Measurements from ENCODE around the gene INHBC. TPM values are rescaled to one million over a fixed set of nuclear protein-coding genes. Genes with fewer than 3 reads are reported as not detected.
A peak's percentile ranks its signal among the peaks of the same experiment; 100 is the strongest.
"Not testable (repeated sequence)": the region's sequence is repeated elsewhere in the genome, so short reads cannot be mapped to it uniquely, and the experiment has no call there.

Gene INHBC
- polyA plus RNA-seq, 3 donors = 0.03 TPM; not detected in 2

- WGBS, 3 donors = 95 to 99% (median 96%) methylated on average over 5 of the region's 5 CpGs
Measured at GRCh38 chr12:57420482-57420881, 14.1 kb upstream of the INHBC start.

GRCh38 chr12:57426948-57427347 lies 7.6 kb upstream of the INHBC start:
- not testable (repeated sequence) for H3K27ac ChIP-seq (ENCODE audit: low read depth, low read length)
- 94 to 98% (median 96%) methylated on average over 10 of the region's 10 CpGs for WGBS, 3 donors

More at GRCh38 chr12:57420482-57420881, 14.1 kb upstream of the INHBC start:
- no peak overlapping the region for H3K27ac ChIP-seq (ENCODE audit: low read depth, low read length)

GRCh38 chr12:57428965-57429364 lies 5.6 kb upstream of the INHBC start:
- H3K27ac ChIP-seq (ENCODE audit: low read depth, low read length) = no peak overlapping the region
- 77 to 87% (median 77%) methylated on average over 6 of the region's 6 CpGs for WGBS, 3 donors

- H3K27ac ChIP-seq (ENCODE audit: low read depth, low read length) = peak overlapping the region; percentile 8
- WGBS, 3 donors = 33 to 35% (median 34%) methylated on average over 9 of the region's 9 CpGs
Measured at GRCh38 chr12:57429473-57430111, 5.0 kb upstream of the INHBC start.

GRCh38 chr12:57430112-57430930 lies 4.3 kb upstream of the INHBC start:
- H3K27ac ChIP-seq (ENCODE audit: low read depth, low read length) = peak overlapping the region; percentile 8
- WGBS, 3 donors = 0 to 1% (median 1%) methylated on average over 41 to 74 of the region's 74 CpGs

GRCh38 chr12:57430931-57431566 lies 3.5 kb upstream of the INHBC start, which contains the start of gene R3HDM2:
R3HDM2 (minus strand) TSS chr12:57431043; CDS start chr12:57310428, 120,615 bp downstream.
- peak within 1 kb of the TSS; percentile 8 for H3K27ac ChIP-seq (ENCODE audit: low read depth, low read length)
- WGBS, 3 donors = 1 to 3% (median 1%) methylated on average over 27 to 41 of the region's 41 CpGs

GRCh38 chr12:57431654-57432188 lies 2.9 kb upstream of the INHBC start:
- 62 to 92% (median 89%) methylated on average over 11 of the region's 11 CpGs for WGBS, 3 donors

GRCh38 chr12:57433370-57433769 lies 1.2 kb upstream of the INHBC start:
- H3K27ac ChIP-seq (ENCODE audit: low read depth, low read length) = no peak overlapping the region
- WGBS, 3 donors = 78 to 97% (median 85%) methylated on average over 3 of the region's 3 CpGs

More at GRCh38 chr12:57431654-57432188, 2.9 kb upstream of the INHBC start:
- H3K27ac ChIP-seq (ENCODE audit: low read depth, low read length) = no peak overlapping the region

GRCh38 chr12:57435293-57435692 lies 709 bp downstream of the INHBC start:
- no peak overlapping the region for H3K27ac ChIP-seq (ENCODE audit: low read depth, low read length)
- WGBS, 3 donors = 44 to 72% (median 44%) methylated on average over 4 of the region's 4 CpGs

GRCh38 chr12:57438400-57438799 lies 3.8 kb downstream of the INHBC start:
- WGBS, 3 donors = 71 to 94% (median 85%) methylated on average over 1 of the region's 1 CpG
- H3K27ac ChIP-seq (ENCODE audit: low read depth, low read length) = no peak overlapping the region

GRCh38 chr12:57439762-57440266 lies 5.2 kb downstream of the INHBC start:
- H3K27ac ChIP-seq (ENCODE audit: low read depth, low read length) = no peak overlapping the region
- 76 to 81% (median 81%) methylated on average over 4 of the region's 4 CpGs for WGBS, 3 donors

- not testable (repeated sequence) for H3K27ac ChIP-seq (ENCODE audit: low read depth, low read length)
- 92 to 98% (median 93%) methylated on average over 2 of the region's 2 CpGs for WGBS, 3 donors
Measured at GRCh38 chr12:57441393-57441792, 6.8 kb downstream of the INHBC start.

- 45 to 68% (median 61%) methylated on average over 1 of the region's 1 CpG for WGBS, 3 donors
- no peak overlapping the region for H3K27ac ChIP-seq (ENCODE audit: low read depth, low read length)
Measured at GRCh38 chr12:57441846-57442427, 7.4 kb downstream of the INHBC start.

GRCh38 chr12:57444337-57444736 lies 9.8 kb downstream of the INHBC start:
- not testable (repeated sequence) for H3K27ac ChIP-seq (ENCODE audit: low read depth, low read length)
- 79 to 85% (median 82%) methylated on average over 6 of the region's 6 CpGs for WGBS, 3 donors

GRCh38 chr12:57444744-57445143 lies 10.2 kb downstream of the INHBC start:
- H3K27ac ChIP-seq (ENCODE audit: low read depth, low read length) = no peak overlapping the region
- 75 to 82% (median 80%) methylated on average over 5 of the region's 5 CpGs for WGBS, 3 donors

- WGBS, 3 donors = 94 to 99% (median 97%) methylated on average over 6 of the region's 6 CpGs
- H3K27ac ChIP-seq (ENCODE audit: low read depth, low read length) = no peak overlapping the region
Measured at GRCh38 chr12:57446292-57446960, 11.8 kb downstream of the INHBC start.

- no peak overlapping the region for H3K27ac ChIP-seq (ENCODE audit: low read depth, low read length)
- 73 to 90% (median 84%) methylated on average over 2 of the region's 2 CpGs for WGBS, 3 donors
Measured at GRCh38 chr12:57448669-57449068, 14.1 kb downstream of the INHBC start.

- WGBS, 3 donors = 96 to 99% (median 97%) methylated on average over 7 of the region's 7 CpGs
- H3K27ac ChIP-seq (ENCODE audit: low read depth, low read length) = no peak overlapping the region
Measured at GRCh38 chr12:57449375-57449774, 14.8 kb downstream of the INHBC start.

Data from adipose tissue (tissue), 3 donors.